Measurements from ENCODE around the gene SLC8A1.

Gene SLC8A1

DNA sequence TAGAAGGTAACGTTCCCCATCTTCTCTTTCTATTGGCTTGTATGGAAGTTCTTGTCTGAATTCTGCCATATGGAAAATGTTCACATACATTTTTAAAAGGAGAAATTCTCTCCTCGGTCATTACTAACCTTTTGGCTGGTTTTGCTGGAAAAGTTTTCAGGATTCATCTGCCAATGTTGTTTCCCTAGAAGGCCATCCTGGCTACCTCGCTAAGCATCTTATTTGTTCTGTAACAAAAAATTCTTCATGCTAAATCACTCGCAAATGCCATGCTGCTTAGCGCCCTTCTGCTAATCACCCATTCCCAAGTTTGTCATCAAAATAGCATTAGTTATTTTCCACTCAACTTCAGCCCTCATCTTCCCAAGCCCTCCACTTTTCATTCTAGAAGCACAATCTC, 262.0 kb downstream of the SLC8A1 start:
- Histone ChIP-seq H3K9ac (ENCODE audit: low read depth, low read length, poor library complexity, severe bottlenecking) (no peak overlapping the region), H3K9me3 (ENCODE audit: insufficient read depth, low read depth, low read length) (no peaks in the 10 kb centered on the region), H3F3A (ENCODE audit: low read depth) (no peaks in the 10 kb centered on the region), H3K4me3 (ENCODE audit: low read length, poor library complexity, severe bottlenecking) (no peak overlapping the region), H3K79me2 (ENCODE audit: insufficient read depth, low read length) (no peaks in the 10 kb centered on the region), H4K20me1 (ENCODE audit: insufficient read depth, low read length, poor library complexity, severe bottlenecking) (no peaks in the 10 kb centered on the region), H3K4me2 (ENCODE audit: low read depth, low read length, poor library complexity, severe bottlenecking) (no peak overlapping the region), H3K27me3 (ENCODE audit: insufficient read depth, low read length, poor library complexity, severe bottlenecking) (no peaks in the 10 kb centered on the region), H3K9me2 (replicated peaks; ENCODE audit: low read depth, low read length) (no peaks in the 10 kb centered on the region), H2AFZ (ENCODE audit: low read length) (no peak overlapping the region), H3K4me1 (ENCODE audit: insufficient read depth, low read length, poor library complexity, severe bottlenecking) (no peaks in the 10 kb centered on the region), H3K36me3 (ENCODE audit: insufficient read depth, low read length) (no peaks in the 10 kb centered on the region)
- TF ChIP-seq, protein P1, sequence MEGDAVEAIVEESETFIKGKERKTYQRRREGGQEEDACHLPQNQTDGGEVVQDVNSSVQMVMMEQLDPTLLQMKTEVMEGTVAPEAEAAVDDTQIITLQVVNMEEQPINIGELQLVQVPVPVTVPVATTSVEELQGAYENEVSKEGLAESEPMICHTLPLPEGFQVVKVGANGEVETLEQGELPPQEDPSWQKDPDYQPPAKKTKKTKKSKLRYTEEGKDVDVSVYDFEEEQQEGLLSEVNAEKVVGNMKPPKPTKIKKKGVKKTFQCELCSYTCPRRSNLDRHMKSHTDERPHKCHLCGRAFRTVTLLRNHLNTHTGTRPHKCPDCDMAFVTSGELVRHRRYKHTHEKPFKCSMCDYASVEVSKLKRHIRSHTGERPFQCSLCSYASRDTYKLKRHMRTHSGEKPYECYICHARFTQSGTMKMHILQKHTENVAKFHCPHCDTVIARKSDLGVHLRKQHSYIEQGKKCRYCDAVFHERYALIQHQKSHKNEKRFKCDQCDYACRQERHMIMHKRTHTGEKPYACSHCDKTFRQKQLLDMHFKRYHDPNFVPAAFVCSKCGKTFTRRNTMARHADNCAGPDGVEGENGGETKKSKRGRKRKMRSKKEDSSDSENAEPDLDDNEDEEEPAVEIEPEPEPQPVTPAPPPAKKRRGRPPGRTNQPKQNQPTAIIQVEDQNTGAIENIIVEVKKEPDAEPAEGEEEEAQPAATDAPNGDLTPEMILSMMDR (conservative IDR thresholded peaks at IDR 0.05; ENCODE audit: low read length): no peak
- TF ChIP-seq EZH2phosphoT487 (IDR thresholded peaks at IDR 0.05; ENCODE audit: borderline replicate concordance): no peak

DNA sequence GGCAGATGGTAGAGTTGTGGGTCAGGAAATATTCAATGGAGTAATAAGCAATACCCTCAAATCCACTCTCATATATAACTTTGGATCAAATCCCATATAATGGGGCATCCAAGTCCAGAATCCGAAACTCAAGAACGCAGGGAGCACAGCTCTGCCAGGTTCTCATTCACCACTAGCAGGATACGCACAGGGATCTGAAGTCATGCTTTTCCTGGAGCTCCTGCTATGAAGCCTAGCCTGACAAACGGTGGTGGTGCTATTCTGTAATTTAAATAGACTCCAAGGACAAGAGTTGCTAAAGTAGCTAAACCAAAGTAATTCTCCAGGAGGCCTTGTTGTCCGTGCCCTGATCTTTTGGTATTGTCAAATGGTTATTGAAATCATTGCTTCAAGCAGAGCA, 264.8 kb downstream of the SLC8A1 start:
- H4K20me1 ChIP-seq (ENCODE audit: insufficient read depth, low read length, poor library complexity, severe bottlenecking): no peaks in the 10 kb centered on the region
- no peak for TF ChIP-seq EZH2phosphoT487 (IDR thresholded peaks at IDR 0.05; ENCODE audit: borderline replicate concordance)
- TF ChIP-seq, protein P1 (conservative IDR thresholded peaks at IDR 0.05; ENCODE audit: low read length): no peak
- H3K4me1 ChIP-seq (ENCODE audit: insufficient read depth, low read length, poor library complexity, severe bottlenecking): no peaks in the 10 kb centered on the region
- no peaks in the 10 kb centered on the region for H3K27me3 ChIP-seq (ENCODE audit: insufficient read depth, low read length, poor library complexity, severe bottlenecking)
- no peak overlapping the region for H3K4me3 ChIP-seq (ENCODE audit: low read length, poor library complexity, severe bottlenecking)
- no peaks in the 10 kb centered on the region for H3K9me3 ChIP-seq (ENCODE audit: insufficient read depth, low read depth, low read length)
- no peak overlapping the region for H2AFZ ChIP-seq (ENCODE audit: low read length)
- H3K79me2 ChIP-seq (ENCODE audit: insufficient read depth, low read length): no peaks in the 10 kb centered on the region
- H3K36me3 ChIP-seq (ENCODE audit: insufficient read depth, low read length): no peaks in the 10 kb centered on the region
- H3F3A ChIP-seq (ENCODE audit: low read depth): no peaks in the 10 kb centered on the region
- no peak overlapping the region for H3K9ac ChIP-seq (ENCODE audit: low read depth, low read length, poor library complexity, severe bottlenecking)
- H3K4me2 ChIP-seq (ENCODE audit: low read depth, low read length, poor library complexity, severe bottlenecking): no peak overlapping the region
- no peaks in the 10 kb centered on the region for H3K9me2 ChIP-seq (replicated peaks; ENCODE audit: low read depth, low read length)

DNA sequence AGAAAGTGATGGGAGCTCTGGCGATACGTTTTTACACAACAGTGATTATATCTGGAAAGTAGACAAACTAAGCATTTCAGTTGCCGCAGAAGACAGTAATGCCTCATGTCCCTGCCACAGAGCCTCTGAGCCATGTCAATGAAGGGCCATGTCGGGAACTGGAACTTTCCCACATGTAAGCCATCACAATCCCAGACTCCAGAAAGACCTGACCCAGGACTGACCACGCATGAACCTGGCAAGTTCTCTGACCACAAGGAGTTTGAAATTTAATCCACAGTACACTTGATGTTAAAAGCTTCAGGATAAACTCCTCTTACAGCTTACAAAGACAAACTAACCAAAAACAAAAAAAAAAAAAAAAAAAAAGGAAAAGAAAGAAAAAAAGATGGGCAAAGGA, 267.3 kb downstream of the SLC8A1 start:
- H3K9me2 ChIP-seq (replicated peaks; ENCODE audit: low read depth, low read length): no peaks in the 10 kb centered on the region
- H3K4me2 ChIP-seq (ENCODE audit: low read depth, low read length, poor library complexity, severe bottlenecking): no peak overlapping the region
- H3K9me3 ChIP-seq (ENCODE audit: insufficient read depth, low read depth, low read length): no peaks in the 10 kb centered on the region
- H3K36me3 ChIP-seq (ENCODE audit: insufficient read depth, low read length): no peaks in the 10 kb centered on the region
- H3K9ac ChIP-seq (ENCODE audit: low read depth, low read length, poor library complexity, severe bottlenecking): no peak overlapping the region
- H2AFZ ChIP-seq (ENCODE audit: low read length): no peak overlapping the region
- H4K20me1 ChIP-seq (ENCODE audit: insufficient read depth, low read length, poor library complexity, severe bottlenecking): no peaks in the 10 kb centered on the region
- H3K4me1 ChIP-seq (ENCODE audit: insufficient read depth, low read length, poor library complexity, severe bottlenecking): no peaks in the 10 kb centered on the region
- TF ChIP-seq EZH2phosphoT487 (IDR thresholded peaks at IDR 0.05; ENCODE audit: borderline replicate concordance): no peak
- TF ChIP-seq, protein P1 (conservative IDR thresholded peaks at IDR 0.05; ENCODE audit: low read length): no peak
- H3K27me3 ChIP-seq (ENCODE audit: insufficient read depth, low read length, poor library complexity, severe bottlenecking): no peaks in the 10 kb centered on the region
- no peaks in the 10 kb centered on the region for H3F3A ChIP-seq (ENCODE audit: low read depth)
- no peak overlapping the region for H3K4me3 ChIP-seq (ENCODE audit: low read length, poor library complexity, severe bottlenecking)
- no peaks in the 10 kb centered on the region for H3K79me2 ChIP-seq (ENCODE audit: insufficient read depth, low read length)
